Measurements from ENCODE around the gene GNAI2.
A peak's percentile ranks its signal among the peaks of the same experiment; 100 is the strongest.
"Not testable (repeated sequence)": the region's sequence is repeated elsewhere in the genome, so short reads cannot be mapped to it uniquely, and the experiment has no call there.

GNAI2 gene

DNA sequence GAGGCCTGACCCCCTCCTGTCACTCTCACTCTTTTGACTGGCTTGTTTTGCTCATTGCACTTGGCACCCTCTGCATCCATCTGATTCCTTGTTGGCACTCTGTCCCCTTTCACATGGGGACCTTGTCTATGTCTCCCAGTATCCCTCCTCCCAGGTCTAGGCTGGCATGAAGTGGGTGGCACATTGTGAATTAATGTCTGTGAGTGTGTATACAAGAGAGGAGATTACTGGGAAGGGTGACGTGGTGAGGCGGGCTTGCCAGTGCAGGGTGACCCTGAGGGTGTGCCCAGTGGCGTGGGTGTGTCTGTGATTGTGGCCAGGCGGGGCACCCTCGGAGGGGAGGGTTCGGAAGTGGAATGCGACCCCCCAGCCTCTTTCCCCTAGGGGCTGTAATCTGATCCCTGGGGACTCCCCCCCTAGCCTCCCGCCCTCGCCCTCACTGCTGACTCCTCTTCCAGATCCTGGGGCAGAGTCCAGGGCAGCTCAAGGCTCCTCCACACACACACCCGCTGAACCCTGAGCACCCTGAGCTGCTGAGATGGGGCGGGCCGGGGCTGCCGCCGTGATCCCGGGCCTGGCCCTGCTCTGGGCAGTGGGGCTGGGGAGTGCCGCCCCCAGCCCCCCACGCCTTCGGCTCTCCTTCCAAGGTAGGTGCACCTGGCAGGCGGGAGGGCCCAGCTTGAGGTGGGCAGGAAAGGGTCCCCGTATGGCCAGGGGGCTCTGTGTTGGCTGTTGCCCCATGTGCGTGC is 32.9 kb downstream of the GNAI2 start, which contains the start of gene SEMA3B:
Gene SEMA3B (plus strand): TSS at position 445 of the 749 bp plus-strand sequence. CDS start 94 bp downstream, at position 539.
- Histone ChIP-seq H3K36me3 (ENCODE audit: control insufficient read depth, insufficient read depth, low read length, severe bottlenecking) (no peaks in the 10 kb centered on the region), H3K4me1 (ENCODE audit: control insufficient read depth, insufficient read depth, low read length) (peaks cover 44% of the 10 kb centered on the region), H3K9me3 (ENCODE audit: control insufficient read depth, low read length) (no peaks in the 10 kb centered on the region), H3K27me3 (replicated peaks; ENCODE audit: control insufficient read depth, insufficient read depth, low read length) (peaks cover 3% of the 10 kb centered on the region), H3K4me3 (ENCODE audit: low read length) (no peak within 1 kb of the TSS), H3K9ac (ENCODE audit: low read length) (peak within 1 kb of the TSS; percentile 31)
- DNase-seq (ENCODE audit: low read depth), result peak; percentile 76

- no peak for DNase-seq (ENCODE audit: low read depth)
- no peaks in the 10 kb centered on the region for H3K36me3 ChIP-seq (ENCODE audit: control insufficient read depth, insufficient read depth, low read length, severe bottlenecking)
- peak overlapping the region; percentile 31 for H3K9ac ChIP-seq (ENCODE audit: low read length)
- H3K4me1 ChIP-seq (ENCODE audit: control insufficient read depth, insufficient read depth, low read length), result peaks cover 38% of the 10 kb centered on the region
- H3K4me3 ChIP-seq (ENCODE audit: low read length), result no peak overlapping the region
- H3K9me3 ChIP-seq (ENCODE audit: control insufficient read depth, low read length), result no peaks in the 10 kb centered on the region
- H3K27me3 ChIP-seq (replicated peaks; ENCODE audit: control insufficient read depth, insufficient read depth, low read length), result peaks cover 6% of the 10 kb centered on the region
Measured at GRCh38 chr3:50269460-50269859, 33.5 kb downstream of the GNAI2 start.

- Histone ChIP-seq H3K4me1 (ENCODE audit: control insufficient read depth, insufficient read depth, low read length) (peaks cover 35% of the 10 kb centered on the region), H3K36me3 (ENCODE audit: control insufficient read depth, insufficient read depth, low read length, severe bottlenecking) (no peaks in the 10 kb centered on the region), H3K9ac (ENCODE audit: low read length) (peak overlapping the region; percentile 3), H3K4me3 (ENCODE audit: low read length) (no peak overlapping the region), H3K9me3 (ENCODE audit: control insufficient read depth, low read length) (no peaks in the 10 kb centered on the region), H3K27me3 (replicated peaks; ENCODE audit: control insufficient read depth, insufficient read depth, low read length) (peaks cover 7% of the 10 kb centered on the region)
- no peak for DNase-seq (ENCODE audit: low read depth)
Measured at GRCh38 chr3:50269977-50270413, 34.0 kb downstream of the GNAI2 start.

GRCh38 chr3:50270422-50271224 is 34.6 kb downstream of the GNAI2 start:
- DNase-seq (ENCODE audit: low read depth), result no peak
- Histone ChIP-seq H3K4me1 (ENCODE audit: control insufficient read depth, insufficient read depth, low read length) (peaks cover 30% of the 10 kb centered on the region), H3K9ac (ENCODE audit: low read length) (peak overlapping the region; percentile 3), H3K36me3 (ENCODE audit: control insufficient read depth, insufficient read depth, low read length, severe bottlenecking) (no peaks in the 10 kb centered on the region), H3K4me3 (ENCODE audit: low read length) (no peak overlapping the region), H3K27me3 (replicated peaks; ENCODE audit: control insufficient read depth, insufficient read depth, low read length) (peaks cover 7% of the 10 kb centered on the region), H3K9me3 (ENCODE audit: control insufficient read depth, low read length) (no peaks in the 10 kb centered on the region)

DNA sequence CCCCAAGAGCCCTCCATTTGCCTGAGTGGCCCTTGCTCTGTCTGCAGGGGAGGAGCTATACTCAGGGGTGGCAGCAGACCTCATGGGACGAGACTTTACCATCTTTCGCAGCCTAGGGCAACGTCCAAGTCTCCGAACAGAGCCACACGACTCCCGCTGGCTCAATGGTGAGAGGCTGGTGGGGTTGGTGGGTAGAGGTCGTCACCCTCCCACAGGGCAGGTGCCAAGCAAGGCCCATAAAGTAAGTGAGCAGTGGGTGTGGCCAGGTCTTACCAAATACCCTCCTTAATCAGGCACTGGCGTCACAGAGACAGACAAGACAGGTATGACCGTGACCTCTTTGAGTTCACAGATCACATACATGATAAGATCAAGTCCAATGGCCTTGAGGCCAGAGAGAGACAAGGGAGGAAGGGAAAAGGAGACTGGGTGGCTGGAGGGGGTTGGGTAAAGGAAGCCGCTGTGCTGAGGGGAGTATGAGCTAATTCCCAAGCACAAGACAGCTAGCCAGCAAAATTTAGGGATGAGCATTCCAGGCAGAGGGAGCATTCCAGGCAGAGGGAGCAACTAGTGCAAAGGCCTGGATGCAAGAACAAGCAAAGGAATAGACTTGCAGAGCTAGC is 35.4 kb downstream of the GNAI2 start:
- peaks cover 7% of the 10 kb centered on the region for H3K27me3 ChIP-seq (replicated peaks; ENCODE audit: control insufficient read depth, insufficient read depth, low read length)
- H3K4me3 ChIP-seq (ENCODE audit: low read length), result no peak overlapping the region
- H3K36me3 ChIP-seq (ENCODE audit: control insufficient read depth, insufficient read depth, low read length, severe bottlenecking), result no peaks in the 10 kb centered on the region
- H3K9ac ChIP-seq (ENCODE audit: low read length), result no peak overlapping the region
- no peaks in the 10 kb centered on the region for H3K9me3 ChIP-seq (ENCODE audit: control insufficient read depth, low read length)
- peaks cover 30% of the 10 kb centered on the region for H3K4me1 ChIP-seq (ENCODE audit: control insufficient read depth, insufficient read depth, low read length)
- no peak for DNase-seq (ENCODE audit: low read depth)

DNA sequence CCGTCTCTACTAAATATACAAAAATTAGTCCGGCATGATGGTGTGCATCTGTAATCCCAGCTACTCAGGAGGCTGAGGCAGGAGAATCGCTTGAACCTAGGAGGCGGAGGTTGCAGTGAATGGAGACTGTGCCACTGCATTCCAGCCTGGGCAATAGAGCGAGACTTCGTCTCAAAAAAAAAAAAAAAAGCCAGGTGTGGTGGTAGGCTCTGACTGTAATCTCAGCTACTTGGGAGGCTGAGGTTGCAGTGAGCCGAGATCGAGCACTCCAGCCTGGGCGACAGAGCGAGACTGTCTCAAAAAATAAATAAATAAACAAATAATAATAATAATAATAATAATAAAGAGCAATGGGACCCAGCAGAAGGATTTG is 36.5 kb downstream of the GNAI2 start:
- H3K27me3 ChIP-seq (replicated peaks; ENCODE audit: control insufficient read depth, insufficient read depth, low read length); H3K4me3 ChIP-seq (ENCODE audit: low read length); DNase-seq (ENCODE audit: low read depth); H3K9me3 ChIP-seq (ENCODE audit: control insufficient read depth, low read length); H3K9ac ChIP-seq (ENCODE audit: low read length); H3K36me3 ChIP-seq (ENCODE audit: control insufficient read depth, insufficient read depth, low read length, severe bottlenecking): not testable (repeated sequence)
- peaks cover 24% of the 10 kb centered on the region for H3K4me1 ChIP-seq (ENCODE audit: control insufficient read depth, insufficient read depth, low read length)

- H3K9me3 ChIP-seq (ENCODE audit: control insufficient read depth, low read length), result no peaks in the 10 kb centered on the region
- H3K9ac ChIP-seq (ENCODE audit: low read length), result peak overlapping the region; percentile 49
- no peaks in the 10 kb centered on the region for H3K36me3 ChIP-seq (ENCODE audit: control insufficient read depth, insufficient read depth, low read length, severe bottlenecking)
- H3K4me1 ChIP-seq (ENCODE audit: control insufficient read depth, insufficient read depth, low read length), result peaks cover 20% of the 10 kb centered on the region
- peak overlapping the region; percentile 54 for H3K4me3 ChIP-seq (ENCODE audit: low read length)
- H3K27me3 ChIP-seq (replicated peaks; ENCODE audit: control insufficient read depth, insufficient read depth, low read length), result peaks cover 7% of the 10 kb centered on the region
- peak; percentile 93 for DNase-seq (ENCODE audit: low read depth)
Measured at GRCh38 chr3:50272911-50273688, 37.1 kb downstream of the GNAI2 start.

DNA sequence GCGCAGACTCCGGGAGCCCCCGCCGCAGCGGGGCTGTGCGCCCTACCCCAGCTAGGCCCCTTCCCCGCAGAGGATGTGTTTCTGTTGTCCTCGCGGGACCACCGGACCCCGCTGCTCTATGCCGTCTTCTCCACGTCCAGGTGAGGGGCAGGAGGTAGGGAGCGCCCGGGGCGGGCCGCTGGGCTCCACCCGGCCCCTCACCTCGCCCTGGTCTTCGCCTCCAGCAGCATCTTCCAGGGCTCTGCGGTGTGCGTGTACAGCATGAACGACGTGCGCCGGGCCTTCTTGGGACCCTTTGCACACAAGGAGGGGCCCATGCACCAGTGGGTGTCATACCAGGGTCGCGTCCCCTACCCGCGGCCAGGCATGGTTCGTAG is 37.7 kb downstream of the GNAI2 start:
- H3K36me3 ChIP-seq (ENCODE audit: control insufficient read depth, insufficient read depth, low read length, severe bottlenecking), result no peaks in the 10 kb centered on the region
- DNase-seq (ENCODE audit: low read depth), result no peak
- H3K4me3 ChIP-seq (ENCODE audit: low read length), result no peak overlapping the region
- H3K4me1 ChIP-seq (ENCODE audit: control insufficient read depth, insufficient read depth, low read length), result peaks cover 16% of the 10 kb centered on the region
- peaks cover 7% of the 10 kb centered on the region for H3K27me3 ChIP-seq (replicated peaks; ENCODE audit: control insufficient read depth, insufficient read depth, low read length)
- H3K9me3 ChIP-seq (ENCODE audit: control insufficient read depth, low read length), result no peaks in the 10 kb centered on the region
- H3K9ac ChIP-seq (ENCODE audit: low read length), result no peak overlapping the region

- peak; percentile 78 for DNase-seq (ENCODE audit: low read depth)
- H3K36me3 ChIP-seq (ENCODE audit: control insufficient read depth, insufficient read depth, low read length, severe bottlenecking), result no peaks in the 10 kb centered on the region
- no peaks in the 10 kb centered on the region for H3K9me3 ChIP-seq (ENCODE audit: control insufficient read depth, low read length)
- H3K9ac ChIP-seq (ENCODE audit: low read length), result no peak overlapping the region
- peaks cover 8% of the 10 kb centered on the region for H3K4me1 ChIP-seq (ENCODE audit: control insufficient read depth, insufficient read depth, low read length)
- no peak overlapping the region for H3K4me3 ChIP-seq (ENCODE audit: low read length)
- peaks cover 7% of the 10 kb centered on the region for H3K27me3 ChIP-seq (replicated peaks; ENCODE audit: control insufficient read depth, insufficient read depth, low read length)
Measured at GRCh38 chr3:50274371-50275104, 38.5 kb downstream of the GNAI2 start.

GRCh38 chr3:50275141-50275995 is 39.4 kb downstream of the GNAI2 start:
- H3K27me3 ChIP-seq (replicated peaks; ENCODE audit: control insufficient read depth, insufficient read depth, low read length), result peaks cover 7% of the 10 kb centered on the region
- DNase-seq (ENCODE audit: low read depth), result no peak

More at GRCh38 chr3:50275141-50275995, 39.4 kb downstream of the GNAI2 start:
- no peak overlapping the region for H3K4me3 ChIP-seq (ENCODE audit: low read length)
- H3K4me1 ChIP-seq (ENCODE audit: control insufficient read depth, insufficient read depth, low read length), result no peaks in the 10 kb centered on the region
- H3K9me3 ChIP-seq (ENCODE audit: control insufficient read depth, low read length), result no peaks in the 10 kb centered on the region
- H3K9ac ChIP-seq (ENCODE audit: low read length), result no peak overlapping the region
- no peaks in the 10 kb centered on the region for H3K36me3 ChIP-seq (ENCODE audit: control insufficient read depth, insufficient read depth, low read length, severe bottlenecking)

Measured in adipocyte (in vitro differentiated cells).